Lower leg skin (tissue), 3 donors: Measurements from ENCODE around the gene INPP5D.

ENCODE experiments used
- POLR2A ChIP-seq, 2 donors: fragments of 450-650 bp; IDR thresholded peaks; one replicate each; pipeline ENCODE4 v1.6.1; 2016 to 2017; ENCODE audit warnings: antibody characterized with exemption in 2 of 2, mild to moderate bottlenecking in 1 of 2, moderate library complexity in 1 of 2
- TF ChIP-seq, protein P1 (sequence below), 3 donors: fragments of 450-650 bp; IDR thresholded peaks; one replicate each; pipeline ENCODE4 v1.5.1; 2016; ENCODE audit warnings: antibody characterized with exemption in 3 of 3, mild to moderate bottlenecking in 3 of 3, moderate library complexity in 2 of 3

DNA sequence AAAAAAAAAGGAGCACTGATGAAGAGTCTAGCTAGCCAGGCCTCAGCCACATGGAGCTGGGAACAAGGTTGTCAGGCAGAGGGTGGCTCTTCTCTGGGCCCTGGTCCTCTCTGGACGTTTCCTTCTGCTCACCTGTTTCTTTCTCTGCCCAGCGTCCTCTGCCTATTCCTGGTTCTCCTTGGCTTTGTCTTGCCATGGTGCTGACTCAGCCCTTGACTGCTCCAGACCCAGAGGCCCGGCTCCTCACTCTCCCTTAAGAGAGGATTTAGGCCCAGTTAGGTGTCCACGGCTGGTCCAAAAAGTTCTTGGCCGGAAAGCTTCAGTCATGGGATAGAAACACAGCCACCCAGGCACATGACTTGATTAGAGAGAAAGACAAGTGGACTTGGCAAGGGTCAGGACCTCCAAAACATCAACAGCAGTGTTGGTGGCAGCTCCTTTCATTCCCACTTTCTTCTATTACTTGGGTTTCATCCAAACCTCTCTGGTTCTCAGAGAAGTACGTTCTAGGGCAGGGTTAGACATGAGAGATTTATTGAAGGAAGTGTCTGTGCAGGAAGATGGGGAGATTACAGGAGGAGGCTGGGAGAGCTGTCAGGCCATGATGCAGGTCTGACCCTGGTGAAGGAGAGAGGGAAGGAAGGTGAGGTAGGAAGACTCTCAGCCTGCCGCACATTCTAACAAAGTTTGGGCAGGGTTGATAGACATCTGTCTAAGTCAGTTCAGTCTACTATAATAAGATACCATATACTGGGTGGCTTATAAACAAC is 176.9 kb downstream of the INPP5D start:
- no peak for TF ChIP-seq POLR2A (IDR thresholded peaks at IDR 0.05)
- TF ChIP-seq, protein P1, sequence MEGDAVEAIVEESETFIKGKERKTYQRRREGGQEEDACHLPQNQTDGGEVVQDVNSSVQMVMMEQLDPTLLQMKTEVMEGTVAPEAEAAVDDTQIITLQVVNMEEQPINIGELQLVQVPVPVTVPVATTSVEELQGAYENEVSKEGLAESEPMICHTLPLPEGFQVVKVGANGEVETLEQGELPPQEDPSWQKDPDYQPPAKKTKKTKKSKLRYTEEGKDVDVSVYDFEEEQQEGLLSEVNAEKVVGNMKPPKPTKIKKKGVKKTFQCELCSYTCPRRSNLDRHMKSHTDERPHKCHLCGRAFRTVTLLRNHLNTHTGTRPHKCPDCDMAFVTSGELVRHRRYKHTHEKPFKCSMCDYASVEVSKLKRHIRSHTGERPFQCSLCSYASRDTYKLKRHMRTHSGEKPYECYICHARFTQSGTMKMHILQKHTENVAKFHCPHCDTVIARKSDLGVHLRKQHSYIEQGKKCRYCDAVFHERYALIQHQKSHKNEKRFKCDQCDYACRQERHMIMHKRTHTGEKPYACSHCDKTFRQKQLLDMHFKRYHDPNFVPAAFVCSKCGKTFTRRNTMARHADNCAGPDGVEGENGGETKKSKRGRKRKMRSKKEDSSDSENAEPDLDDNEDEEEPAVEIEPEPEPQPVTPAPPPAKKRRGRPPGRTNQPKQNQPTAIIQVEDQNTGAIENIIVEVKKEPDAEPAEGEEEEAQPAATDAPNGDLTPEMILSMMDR (IDR thresholded peaks at IDR 0.05), result no peak
